AG10803 (cell line): Measurements from ENCODE around the gene ANKRD60.
A peak's percentile ranks its signal among the peaks of the same experiment; 100 is the strongest.

Source experiments
- DNase-seq: peaks from one replicate; pipeline ENCODE4 v3.0.0; 2010; ENCODE audit warnings: low read depth
- H3K4me3 ChIP-seq: 2 replicates; pipeline ENCODE4 v1.5.1; 2011; ENCODE audit warnings: mild to moderate bottlenecking, low read length, control low read depth
- CTCF ChIP-seq: conservative IDR thresholded peaks from 2 replicates; pipeline ENCODE4 v1.5.1; 2011; ENCODE audit warnings: mild to moderate bottlenecking, low read length, control low read depth, inconsistent platforms

The ANKRD60 gene

GRCh38 chr20:58195047-58195446 is 33.4 kb downstream of the ANKRD60 start:
- TF ChIP-seq CTCF, result no peak
- DNase-seq, result no peak
- H3K4me3 ChIP-seq, result no peak overlapping the region

- H3K4me3 ChIP-seq, result no peak overlapping the region
- DNase-seq, result no peak
- TF ChIP-seq CTCF, result no peak
Measured at GRCh38 chr20:58194175-58194791, 34.2 kb downstream of the ANKRD60 start.

GRCh38 chr20:58192567-58192966 is 35.9 kb downstream of the ANKRD60 start:
- TF ChIP-seq CTCF, result peak; percentile 51
- no peak for DNase-seq
- H3K4me3 ChIP-seq, result no peak overlapping the region

- DNase-seq, result no peak
- no peak overlapping the region for H3K4me3 ChIP-seq
- no peak for TF ChIP-seq CTCF
Measured at GRCh38 chr20:58192065-58192464, 36.4 kb downstream of the ANKRD60 start.

- TF ChIP-seq CTCF, result no peak
- no peak for DNase-seq
- no peak overlapping the region for H3K4me3 ChIP-seq
Measured at GRCh38 chr20:58188527-58188926, 39.9 kb downstream of the ANKRD60 start.

- TF ChIP-seq CTCF, result no peak
- no peak for DNase-seq
- H3K4me3 ChIP-seq, result no peak overlapping the region
Measured at GRCh38 chr20:58184984-58185383, 43.5 kb downstream of the ANKRD60 start.

GRCh38 chr20:58184063-58184462 is 44.4 kb downstream of the ANKRD60 start:
- TF ChIP-seq CTCF, result no peak
- H3K4me3 ChIP-seq, result no peak overlapping the region
- DNase-seq, result no peak
